HG02970 (cell line): ENCODE results near the gene DDRGK1.
A peak's percentile ranks its signal among the peaks of the same experiment; 100 is the strongest.

ENCODE experiments used
- ATAC-seq: cut with Tn5 transposase; IDR thresholded peaks from one replicate; pipeline ENCODE4 v1.9.1; 2021; ENCODE audit warnings: mild to moderate bottlenecking, moderate library complexity, moderate number of reproducible peaks; ENCODE audit not compliant: unreplicated experiment, low FRiP score

Gene DDRGK1

GRCh38 chr20:3204124-3204794 lies at the start of gene DDRGK1:
Gene DDRGK1 (minus strand): TSS chr20:3204682. CDS start chr20:3204627, 55 bp downstream.
- peak; percentile 72 for ATAC-seq

GRCh38 chr20:3251806-3252205 lies 47.3 kb upstream of the DDRGK1 start:
- ATAC-seq = no peak

DNA sequence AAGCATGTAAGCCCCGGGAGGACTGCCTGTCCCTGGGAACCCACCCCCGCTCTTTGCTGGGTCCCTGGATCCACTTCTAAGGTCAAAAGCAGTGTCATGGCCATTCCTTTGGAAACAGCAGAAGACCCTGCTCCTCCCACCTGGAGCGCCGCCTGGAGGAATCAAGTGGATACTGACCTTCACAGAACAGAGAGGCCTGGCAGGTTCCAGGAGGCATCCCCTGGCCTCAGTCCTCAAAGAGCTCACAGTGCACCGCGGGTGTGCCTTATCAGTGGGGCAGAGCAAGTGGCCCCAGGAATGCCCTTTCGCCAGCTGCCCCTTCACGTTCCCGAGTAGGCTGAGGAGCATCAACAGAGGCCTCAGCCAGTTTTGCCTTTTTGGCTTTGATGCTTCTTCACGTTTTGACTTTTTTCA lies 45.6 kb upstream of the DDRGK1 start:
- no peak for ATAC-seq

DNA sequence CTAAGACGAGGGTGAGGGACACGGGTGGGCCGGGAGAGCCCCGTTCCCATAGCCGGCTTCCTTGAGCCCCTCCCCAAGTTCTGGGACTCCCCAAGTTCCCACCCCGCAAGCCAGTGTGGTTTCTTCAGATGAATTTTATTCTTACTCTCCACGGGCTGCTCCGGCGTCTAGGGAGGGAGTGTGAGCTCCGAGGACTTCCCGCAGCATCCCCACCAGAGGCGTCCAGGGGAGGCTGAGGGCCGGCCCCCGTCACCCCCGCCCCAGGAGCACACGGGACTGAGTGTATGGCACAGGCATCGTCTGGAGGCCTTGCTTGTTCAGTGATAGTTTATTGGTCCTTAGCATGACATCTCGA lies 44.5 kb upstream of the DDRGK1 start:
- no peak for ATAC-seq

DNA sequence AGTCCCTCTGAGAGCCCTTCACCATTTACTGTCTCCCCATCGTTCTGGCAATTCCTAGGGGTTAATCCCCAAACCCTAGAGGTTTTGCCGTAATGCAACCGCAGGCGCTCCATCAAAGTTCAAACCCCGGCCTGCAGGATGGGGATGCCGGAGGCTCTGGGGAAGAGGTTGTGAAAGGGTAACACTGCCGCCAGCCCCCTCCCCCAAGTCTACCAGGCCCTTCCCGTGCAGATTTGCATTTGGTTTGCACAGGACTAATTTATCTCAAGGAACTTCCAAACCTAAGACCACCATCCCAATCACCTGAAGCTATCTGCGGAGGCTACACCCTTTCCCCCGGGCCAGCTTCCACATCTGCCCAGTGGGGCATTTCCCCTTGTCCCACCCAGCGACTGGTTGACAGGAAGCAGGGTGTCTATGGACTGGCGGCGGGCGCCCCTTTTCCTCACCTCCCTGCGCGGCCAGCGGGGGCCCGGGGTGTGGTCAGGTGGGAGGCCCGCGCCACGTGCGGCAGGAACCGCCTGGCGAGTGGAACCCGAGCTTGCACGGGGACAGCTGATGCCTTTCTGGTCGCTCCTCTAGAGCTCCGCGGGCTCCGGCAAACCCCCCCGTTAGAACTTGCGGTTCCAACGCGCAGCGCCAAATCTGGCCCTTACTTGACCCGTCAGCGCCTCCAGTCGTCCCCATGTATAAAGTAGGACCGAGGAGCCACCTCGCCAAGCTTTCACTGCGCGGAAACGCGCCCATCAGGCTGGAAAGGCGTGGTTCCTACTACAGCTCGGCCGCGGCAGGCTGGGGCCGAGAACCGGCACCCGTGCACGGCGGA lies 43.9 kb upstream of the DDRGK1 start:
- no peak for ATAC-seq

DNA sequence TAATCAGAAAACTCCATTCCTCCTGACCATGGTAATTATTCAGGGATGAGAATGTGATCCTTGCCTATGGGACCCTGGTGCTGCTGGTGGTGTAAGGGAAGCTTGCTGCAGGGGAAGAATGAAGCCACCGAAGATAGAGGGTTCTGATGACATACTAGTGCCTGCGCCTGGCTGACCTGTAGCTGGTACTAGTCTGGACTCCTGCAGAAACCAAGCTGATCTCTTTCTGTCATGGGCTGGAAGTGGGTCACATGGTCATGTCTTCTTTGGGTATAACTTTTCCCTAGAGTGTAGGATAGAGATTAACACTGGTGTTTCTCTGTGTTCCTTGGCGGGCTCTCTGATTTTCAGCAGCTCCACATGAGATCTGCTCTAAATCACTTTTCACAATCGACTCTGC lies 43.2 kb upstream of the DDRGK1 start:
- no peak for ATAC-seq

- ATAC-seq = no peak
These were observed 42.2 kb upstream of the DDRGK1 start for GRCh38 chr20:3246682-3247081.

DNA sequence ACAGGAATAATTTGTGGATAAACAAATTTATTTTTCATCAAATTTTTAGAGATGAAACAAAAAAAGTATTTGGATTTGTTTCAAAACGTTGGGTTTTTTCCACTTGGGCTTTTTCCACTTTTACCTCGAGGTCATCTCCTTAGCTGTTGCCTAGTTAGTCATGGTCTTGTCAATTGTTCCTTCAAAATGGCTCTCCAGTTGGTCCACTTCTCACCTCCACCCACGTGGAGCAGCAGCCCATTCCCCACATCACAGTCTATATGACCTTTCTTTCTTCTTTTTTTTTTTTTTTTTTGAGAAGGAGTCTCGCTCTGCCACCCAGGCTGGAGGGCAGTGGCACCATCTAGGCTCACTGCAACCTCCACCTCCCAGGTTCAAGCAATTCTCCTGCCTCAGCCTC lies 41.2 kb upstream of the DDRGK1 start:
- no peak for ATAC-seq

DNA sequence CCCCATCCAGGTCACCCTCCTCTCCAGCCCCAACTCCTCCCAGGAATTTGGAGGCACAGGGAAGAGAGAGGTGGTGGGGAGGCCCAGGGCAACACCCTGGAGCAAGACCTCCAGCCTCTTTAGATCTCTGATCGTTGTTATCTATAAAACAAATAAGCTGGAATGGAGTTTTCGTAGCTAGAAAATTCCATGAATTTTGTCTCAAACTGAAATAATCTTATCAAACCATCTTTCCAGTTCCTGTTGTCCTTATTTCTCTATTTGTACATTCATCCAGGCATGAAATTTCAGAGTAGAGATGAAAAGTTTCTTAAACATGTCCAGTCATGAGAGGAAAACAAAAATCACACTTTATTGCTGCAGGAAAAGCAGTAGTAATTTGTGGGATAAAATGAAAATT lies 40.7 kb upstream of the DDRGK1 start:
- ATAC-seq = no peak

DNA sequence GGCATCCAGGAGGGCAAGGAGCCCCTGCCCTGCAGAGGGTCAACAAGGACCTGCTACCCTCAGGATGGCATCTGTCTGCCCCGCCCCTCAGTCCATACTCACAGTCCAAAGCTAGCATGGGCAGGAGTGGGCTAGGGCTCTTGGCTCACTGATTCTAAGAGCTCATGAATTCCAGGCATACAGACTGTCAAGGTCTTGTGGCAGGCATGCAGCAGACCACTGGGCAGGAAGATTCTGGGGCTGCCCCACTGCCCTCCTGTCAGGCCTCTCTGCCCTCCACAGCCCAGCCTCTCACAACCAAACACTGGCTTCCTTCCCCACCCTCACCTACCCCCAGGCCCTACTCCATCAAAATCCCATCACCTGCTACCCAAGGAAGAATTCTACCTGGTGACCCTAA lies 40.1 kb upstream of the DDRGK1 start:
- ATAC-seq = no peak

DNA sequence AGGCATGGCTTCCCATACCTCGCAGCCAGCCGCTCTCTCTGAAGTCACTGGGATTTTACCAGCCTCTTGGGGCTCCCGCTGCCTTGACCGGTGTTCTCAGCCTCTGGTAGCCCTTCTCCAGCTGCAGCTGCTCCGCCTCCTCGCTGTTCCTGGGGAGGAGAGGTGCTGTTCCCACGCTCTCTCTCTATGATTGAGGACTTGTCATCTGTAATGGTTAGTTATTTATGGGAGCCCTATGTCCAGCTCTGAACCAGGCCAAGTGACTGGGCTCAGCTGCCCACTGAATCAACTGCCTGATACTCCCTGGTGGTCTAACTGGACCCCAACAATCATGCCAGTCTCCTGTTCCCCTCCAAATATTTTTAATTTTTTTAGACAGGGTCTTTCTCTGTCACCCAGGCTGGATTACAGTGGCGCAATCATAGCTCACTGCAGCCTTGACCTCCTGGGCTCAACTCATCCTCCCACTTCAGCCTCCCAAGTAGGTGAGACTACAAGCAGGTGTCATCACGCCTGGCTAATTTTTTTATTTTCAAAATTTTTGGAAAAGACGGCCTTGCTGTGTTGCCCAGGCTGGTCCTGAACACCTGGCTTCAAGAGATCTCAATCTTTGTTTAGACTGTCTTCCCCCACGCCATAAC lies 39.4 kb upstream of the DDRGK1 start:
- ATAC-seq = no peak

DNA sequence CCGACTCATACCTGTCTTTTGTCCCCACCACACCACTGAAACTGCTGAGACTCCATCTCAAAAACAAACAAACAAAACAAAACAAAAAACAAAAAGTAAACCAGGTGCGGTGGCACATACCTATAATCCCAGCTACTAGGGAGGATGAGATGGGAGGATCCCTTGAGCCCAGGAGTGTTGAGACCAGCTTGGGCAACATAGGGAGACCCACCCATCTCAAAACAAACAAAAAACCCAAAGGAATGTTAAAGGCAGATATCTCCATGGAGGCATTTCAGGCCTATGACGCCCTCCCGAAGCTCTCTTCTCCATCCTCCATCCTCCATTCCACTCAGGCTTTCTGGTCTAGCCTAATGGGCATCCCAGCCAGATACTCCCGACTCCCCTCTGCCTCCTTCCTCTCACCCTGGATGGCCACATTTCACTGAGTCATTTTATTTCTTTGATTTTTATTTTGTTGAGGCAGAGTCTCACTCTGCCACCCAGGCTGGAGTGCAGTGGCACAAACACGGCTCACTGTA lies 37.8 kb upstream of the DDRGK1 start:
- no peak for ATAC-seq

- no peak for ATAC-seq
These were observed 36.4 kb upstream of the DDRGK1 start for GRCh38 chr20:3240776-3241363.

DNA sequence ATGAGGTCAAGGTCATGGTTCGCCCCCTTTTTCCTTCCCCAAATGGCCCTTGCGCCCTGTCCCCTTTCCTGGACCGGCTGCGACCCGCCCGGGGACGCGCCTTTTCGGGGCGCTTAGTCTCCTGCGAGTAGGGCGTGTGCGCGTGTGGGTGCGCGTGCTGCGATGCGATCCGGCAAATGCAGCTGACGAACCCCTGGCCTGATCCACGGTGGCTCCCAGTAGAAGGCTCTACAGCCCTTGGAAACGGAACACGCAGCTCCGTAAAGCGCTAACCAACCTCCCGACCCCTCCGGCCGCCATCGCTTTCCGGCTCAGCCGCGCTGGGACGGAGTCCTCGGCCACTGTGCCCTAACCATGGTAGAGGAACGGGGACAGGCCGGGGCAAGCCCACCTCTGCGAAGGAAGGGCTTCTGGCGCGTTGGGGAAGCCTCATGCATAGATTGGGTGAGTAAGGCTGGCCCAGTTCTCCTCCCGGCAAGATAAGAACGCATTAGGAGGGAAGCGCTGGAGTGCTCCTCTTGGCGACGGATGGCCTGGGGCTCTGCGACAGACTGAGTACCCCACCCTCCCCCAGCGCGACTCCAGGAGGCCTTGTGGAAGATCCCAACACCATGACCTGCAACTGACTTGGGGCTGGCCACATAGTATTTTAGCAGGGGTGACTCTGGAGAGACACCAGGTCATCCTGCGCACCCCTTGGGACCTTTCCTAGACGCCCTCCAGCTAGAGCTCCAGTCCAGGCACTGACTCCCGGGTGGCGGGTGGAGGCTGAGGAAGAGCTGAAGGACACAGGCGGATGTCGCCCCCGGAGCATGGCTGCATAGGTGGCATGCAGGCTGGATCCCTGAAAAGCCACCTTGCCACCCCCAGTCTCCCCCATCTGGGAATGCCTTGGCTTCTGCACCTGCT lies 35.6 kb upstream of the DDRGK1 start:
- ATAC-seq = no peak

GRCh38 chr20:3239026-3239866 lies 34.8 kb upstream of the DDRGK1 start, which contains the start of gene SLC4A11:
Gene SLC4A11 (minus strand): TSS chr20:3239190. CDS start chr20:3239137, 53 bp downstream.
- no peak for ATAC-seq

GRCh38 chr20:3238616-3239025 lies 34.1 kb upstream of the DDRGK1 start:
- no peak for ATAC-seq

DNA sequence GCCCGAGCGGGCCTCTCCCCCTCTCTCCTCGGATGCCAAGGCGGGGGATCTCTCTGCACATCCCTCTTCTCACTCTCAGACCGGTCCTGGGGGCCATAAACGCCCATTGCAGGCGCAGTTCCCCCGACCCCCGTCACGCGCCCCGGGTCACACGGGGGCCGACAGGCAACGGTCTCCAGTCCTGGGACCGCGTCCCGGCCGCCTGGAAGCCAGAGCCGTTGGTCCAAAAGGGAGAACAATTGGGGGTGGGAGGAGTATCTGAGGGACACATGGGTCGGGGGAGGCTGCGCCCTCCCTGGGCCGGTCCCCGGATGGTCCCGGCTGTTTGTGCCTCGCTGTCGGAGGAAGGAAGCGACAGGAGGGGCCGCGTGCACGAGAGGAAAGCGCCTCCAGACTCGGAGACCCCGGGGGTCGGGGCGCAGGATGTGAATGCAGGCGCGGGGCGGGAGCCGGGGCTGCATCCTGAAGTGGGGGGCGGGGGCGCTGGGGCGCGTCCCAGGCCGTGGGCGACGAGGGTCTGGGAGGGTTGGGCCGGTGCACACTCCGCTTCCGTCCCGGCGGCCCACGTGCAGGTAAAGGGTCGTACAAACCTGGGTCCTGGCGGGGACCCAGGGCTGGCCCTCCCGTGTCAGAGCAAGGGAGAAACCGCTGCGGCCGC lies 33.6 kb upstream of the DDRGK1 start:
- ATAC-seq = no peak
